ENCODE measurements around the gene TMEM273.

- TF ChIP-seq POLR2A (IDR thresholded peaks at IDR 0.05; ENCODE audit: low read depth) (no peak), CTCF (IDR thresholded peaks at IDR 0.05) (no peak), POLR2AphosphoS5 (IDR thresholded peaks at IDR 0.05) (no peak)
Measured at GRCh38 chr10:49138361-49138891, 49.8 kb downstream of the TMEM273 start.
